ENCODE data around the gene ABCA7.

Gene ABCA7

GRCh38 chr19:1089126-1089771 lies 49.3 kb downstream of the ABCA7 start:
- no peak for DNase-seq

- DNase-seq: no peak
These were observed 50.0 kb downstream of the ABCA7 start for GRCh38 chr19:1089891-1090290.

- no peak for DNase-seq
These were observed 51.0 kb downstream of the ABCA7 start for GRCh38 chr19:1090731-1091543.

GRCh38 chr19:1091544-1092175 lies 51.8 kb downstream of the ABCA7 start:
- no peak for DNase-seq

- DNase-seq: no peak
These were observed 53.4 kb downstream of the ABCA7 start for GRCh38 chr19:1093330-1093729.

- no peak for DNase-seq
These were observed 54.1 kb downstream of the ABCA7 start for GRCh38 chr19:1093811-1094553.

GRCh38 chr19:1094655-1094977 lies 54.7 kb downstream of the ABCA7 start:
- no peak for DNase-seq

- peak; percentile 98 for DNase-seq
These were observed 55.2 kb downstream of the ABCA7 start, which contains the start of gene POLR2E for GRCh38 chr19:1094978-1095701. Gene POLR2E (minus strand): TSS chr19:1095375. CDS start chr19:1095315, 60 bp downstream.

GRCh38 chr19:1097810-1098176 lies 57.9 kb downstream of the ABCA7 start:
- DNase-seq: no peak

- no peak for DNase-seq
These were observed 58.5 kb downstream of the ABCA7 start for GRCh38 chr19:1098177-1099051.

GRCh38 chr19:1101337-1101698 lies 61.4 kb downstream of the ABCA7 start:
- DNase-seq: no peak

- DNase-seq: no peak
These were observed 62.7 kb downstream of the ABCA7 start for GRCh38 chr19:1102407-1103131.

- no peak for DNase-seq
These were observed 63.3 kb downstream of the ABCA7 start for GRCh38 chr19:1103132-1103707.

GRCh38 chr19:1103708-1104310 lies 63.9 kb downstream of the ABCA7 start, which contains the start of gene GPX4:
Gene GPX4 (plus strand): TSS chr19:1103994. CDS start chr19:1104044, 50 bp downstream.
- DNase-seq: peak; percentile 97

GRCh38 chr19:1104311-1105007 lies 64.6 kb downstream of the ABCA7 start:
- peak; percentile 70 for DNase-seq

GRCh38 chr19:1105008-1105872 lies 65.3 kb downstream of the ABCA7 start:
- no peak for DNase-seq

GRCh38 chr19:1105873-1106840 lies 66.2 kb downstream of the ABCA7 start:
- DNase-seq: no peak

Measured in central memory CD4-positive, alpha-beta T cell (primary cell).